Measurements from ENCODE around the gene GABBR2.

Gene GABBR2

DNA sequence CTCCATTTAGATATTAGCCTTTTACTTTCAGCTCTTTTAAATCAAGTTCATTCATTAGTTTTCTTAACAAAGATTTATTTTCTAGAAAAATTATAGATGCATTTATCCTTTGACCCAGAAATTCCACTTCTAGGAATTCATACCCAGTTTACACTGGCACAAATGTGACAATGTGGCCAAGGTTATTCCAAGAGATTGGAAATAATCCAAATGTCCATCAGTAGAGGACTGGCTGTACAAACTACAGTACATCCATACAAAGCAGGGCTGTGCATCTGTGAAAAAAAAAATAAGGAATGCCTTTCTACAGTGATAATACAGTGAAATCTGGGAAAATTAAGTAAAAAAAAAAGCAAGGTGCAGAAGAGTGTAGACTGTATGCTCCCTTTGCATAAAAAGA is 149.2 kb downstream of the GABBR2 start:
- no peaks in the 10 kb centered on the region for H3K36me3 Mint-ChIP-seq (ENCODE audit: low read depth)

DNA sequence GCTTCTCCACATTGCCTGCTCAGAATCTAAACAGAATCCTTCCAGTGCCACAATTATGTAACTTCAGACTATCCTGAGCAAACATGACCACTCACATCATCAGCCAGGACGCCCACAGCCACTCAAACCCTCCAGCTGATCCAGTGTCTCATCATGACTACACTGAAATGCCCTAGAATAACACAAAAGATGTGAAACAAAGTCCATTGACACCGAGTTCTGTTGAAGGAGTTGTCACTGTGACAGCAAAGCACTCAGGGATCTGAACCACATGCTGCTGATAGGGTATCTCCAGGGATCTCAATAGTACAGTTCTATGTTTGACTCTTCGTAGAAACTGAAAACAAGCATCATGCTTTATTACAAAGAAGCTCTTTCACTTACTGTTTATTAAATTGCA is 150.2 kb downstream of the GABBR2 start:
- H3K9me3 Mint-ChIP-seq = no peaks in the 10 kb centered on the region
- peaks cover 3% of the 10 kb centered on the region for H3K27me3 Mint-ChIP-seq (ENCODE audit: low read depth)
- H3K27ac Mint-ChIP-seq = no peak overlapping the region
- no peaks in the 10 kb centered on the region for H3K36me3 Mint-ChIP-seq (ENCODE audit: low read depth)
- TF ChIP-seq, protein P1, sequence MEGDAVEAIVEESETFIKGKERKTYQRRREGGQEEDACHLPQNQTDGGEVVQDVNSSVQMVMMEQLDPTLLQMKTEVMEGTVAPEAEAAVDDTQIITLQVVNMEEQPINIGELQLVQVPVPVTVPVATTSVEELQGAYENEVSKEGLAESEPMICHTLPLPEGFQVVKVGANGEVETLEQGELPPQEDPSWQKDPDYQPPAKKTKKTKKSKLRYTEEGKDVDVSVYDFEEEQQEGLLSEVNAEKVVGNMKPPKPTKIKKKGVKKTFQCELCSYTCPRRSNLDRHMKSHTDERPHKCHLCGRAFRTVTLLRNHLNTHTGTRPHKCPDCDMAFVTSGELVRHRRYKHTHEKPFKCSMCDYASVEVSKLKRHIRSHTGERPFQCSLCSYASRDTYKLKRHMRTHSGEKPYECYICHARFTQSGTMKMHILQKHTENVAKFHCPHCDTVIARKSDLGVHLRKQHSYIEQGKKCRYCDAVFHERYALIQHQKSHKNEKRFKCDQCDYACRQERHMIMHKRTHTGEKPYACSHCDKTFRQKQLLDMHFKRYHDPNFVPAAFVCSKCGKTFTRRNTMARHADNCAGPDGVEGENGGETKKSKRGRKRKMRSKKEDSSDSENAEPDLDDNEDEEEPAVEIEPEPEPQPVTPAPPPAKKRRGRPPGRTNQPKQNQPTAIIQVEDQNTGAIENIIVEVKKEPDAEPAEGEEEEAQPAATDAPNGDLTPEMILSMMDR (IDR thresholded peaks at IDR 0.05; ENCODE audit: unreplicated experiment in 3 of 3) = no peak
- no peak overlapping the region for H3K4me3 Mint-ChIP-seq
- H3K4me1 Mint-ChIP-seq = no peaks in the 10 kb centered on the region

More for the DNA sequence above, 149.2 kb downstream of the GABBR2 start:
- no peaks in the 10 kb centered on the region for H3K9me3 Mint-ChIP-seq
- H3K4me3 Mint-ChIP-seq = no peak overlapping the region
- no peak overlapping the region for H3K27ac Mint-ChIP-seq
- H3K4me1 Mint-ChIP-seq = no peaks in the 10 kb centered on the region
- H3K27me3 Mint-ChIP-seq (ENCODE audit: low read depth) = peaks cover 6% of the 10 kb centered on the region
- TF ChIP-seq, protein P1 (IDR thresholded peaks at IDR 0.05; ENCODE audit: unreplicated experiment in 3 of 3) = no peak

DNA sequence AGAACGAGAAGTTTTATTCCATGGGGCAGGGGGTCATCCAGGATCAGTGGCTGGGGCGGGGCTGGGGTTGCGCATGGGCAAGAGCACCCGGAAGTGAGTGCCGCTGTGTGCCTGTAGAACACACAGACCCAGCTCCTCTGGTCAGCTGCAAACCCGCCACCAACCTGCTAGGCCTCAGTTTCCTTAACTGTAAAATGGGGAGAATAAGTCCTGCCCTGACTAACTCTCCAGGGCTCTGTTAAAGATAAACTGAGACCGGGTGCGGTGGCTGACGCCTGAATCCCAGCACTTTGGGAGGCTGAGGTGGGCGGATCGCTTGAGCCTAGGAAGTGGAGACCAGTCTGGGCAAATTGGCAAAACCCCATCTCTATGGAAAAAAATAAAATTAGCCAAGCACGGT is 152.2 kb downstream of the GABBR2 start:
- Mint-ChIP-seq H3K36me3 (ENCODE audit: low read depth) (no peaks in the 10 kb centered on the region), H3K4me3 (no peak overlapping the region), H3K27me3 (ENCODE audit: low read depth) (peaks cover 8% of the 10 kb centered on the region), H3K4me1 (no peaks in the 10 kb centered on the region), H3K9me3 (no peaks in the 10 kb centered on the region), H3K27ac (no peak overlapping the region)
- TF ChIP-seq, protein P1 (IDR thresholded peaks at IDR 0.05; ENCODE audit: unreplicated experiment in 3 of 3) = no peak

DNA sequence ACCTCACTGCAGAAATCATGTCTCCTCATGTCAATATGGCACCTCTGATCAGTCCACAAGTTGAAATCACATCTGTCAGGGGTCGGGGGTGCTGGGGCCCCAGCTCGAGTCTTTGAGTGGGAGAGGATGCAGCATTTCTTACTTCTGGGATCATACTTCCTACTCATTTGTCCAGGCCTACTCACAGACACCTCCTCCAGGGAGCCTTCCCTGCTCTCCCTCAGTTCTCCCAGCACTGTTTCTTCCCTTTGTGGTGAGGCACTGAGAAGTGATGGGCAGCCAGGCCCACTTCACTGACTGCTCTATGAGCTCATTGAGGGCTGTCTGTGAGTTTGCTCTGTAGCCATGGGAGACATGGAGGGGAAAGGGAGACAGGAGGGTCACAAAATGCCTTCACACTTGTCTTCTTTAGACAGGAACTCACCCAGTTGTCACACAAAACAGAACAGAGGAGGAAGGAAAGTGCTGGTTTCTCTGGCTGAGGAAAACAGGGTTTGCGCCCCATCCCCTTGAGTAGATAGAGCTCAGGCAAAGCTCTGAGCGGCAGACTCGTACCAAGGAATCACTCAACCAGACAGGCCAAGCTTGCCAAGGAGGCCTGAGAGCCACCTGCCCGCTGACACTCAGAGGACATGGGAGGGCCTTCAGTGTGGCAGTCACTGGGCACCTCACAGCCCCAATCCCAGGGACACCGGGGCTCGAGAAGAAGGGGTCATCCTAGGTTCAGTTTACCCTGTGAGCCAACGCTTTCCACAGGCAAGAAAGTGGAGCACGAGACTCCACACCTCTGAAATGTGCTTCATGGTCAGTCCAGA is 152.9 kb downstream of the GABBR2 start:
- Mint-ChIP-seq H3K4me1 (no peaks in the 10 kb centered on the region), H3K27me3 (ENCODE audit: low read depth) (peaks cover 8% of the 10 kb centered on the region), H3K27ac (no peak overlapping the region), H3K9me3 (no peaks in the 10 kb centered on the region), H3K4me3 (no peak overlapping the region), H3K36me3 (ENCODE audit: low read depth) (no peaks in the 10 kb centered on the region)
- TF ChIP-seq, protein P1 (IDR thresholded peaks at IDR 0.05; ENCODE audit: unreplicated experiment in 3 of 3) = no peak

DNA sequence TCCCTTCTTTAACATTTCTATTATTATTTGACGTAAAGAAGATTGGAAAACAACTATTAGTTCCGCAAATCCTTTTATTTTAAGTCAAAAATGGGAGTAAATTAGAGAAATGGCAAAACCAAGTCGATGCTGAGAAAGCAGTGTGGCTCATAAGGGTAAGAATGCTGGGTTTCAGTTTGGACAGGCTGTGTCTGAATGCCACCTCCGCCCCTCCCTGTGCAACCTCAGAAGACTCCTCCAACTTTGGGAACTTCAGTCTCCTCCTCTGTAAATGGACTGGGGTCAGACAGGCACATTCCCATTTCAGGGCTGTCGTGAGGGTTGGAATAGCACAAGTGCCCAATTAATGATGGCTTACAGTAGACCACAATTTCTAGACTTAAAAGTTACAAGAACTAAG is 154.0 kb downstream of the GABBR2 start:
- Mint-ChIP-seq H3K27ac (no peak overlapping the region), H3K4me1 (no peaks in the 10 kb centered on the region), H3K4me3 (no peak overlapping the region), H3K27me3 (ENCODE audit: low read depth) (peaks cover 12% of the 10 kb centered on the region), H3K9me3 (no peaks in the 10 kb centered on the region), H3K36me3 (ENCODE audit: low read depth) (no peaks in the 10 kb centered on the region)
- TF ChIP-seq, protein P1 (IDR thresholded peaks at IDR 0.05; ENCODE audit: unreplicated experiment in 3 of 3) = no peak

DNA sequence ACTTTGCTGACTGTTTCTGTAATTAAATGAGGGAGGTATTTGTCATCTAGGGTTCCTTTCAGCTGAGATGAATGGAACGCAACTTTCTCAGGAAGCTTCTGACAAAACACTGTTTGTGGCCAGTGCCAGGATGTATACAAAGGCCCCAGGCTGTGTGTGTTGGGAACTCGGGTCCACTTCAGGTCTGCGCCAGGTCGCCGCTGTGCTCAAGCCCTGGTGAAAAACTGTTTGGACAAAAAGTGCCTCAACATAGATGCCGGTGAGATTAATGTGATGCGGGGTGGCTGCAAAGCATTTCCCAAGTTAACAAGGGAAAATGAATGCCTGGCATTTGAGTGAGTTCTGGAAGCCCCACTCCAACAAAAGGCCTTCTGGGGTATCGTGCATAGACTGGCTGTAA is 156.4 kb downstream of the GABBR2 start:
- Mint-ChIP-seq H3K4me1 (no peaks in the 10 kb centered on the region), H3K9me3 (no peaks in the 10 kb centered on the region), H3K4me3 (no peak overlapping the region), H3K27me3 (ENCODE audit: low read depth) (peaks cover 12% of the 10 kb centered on the region), H3K36me3 (ENCODE audit: low read depth) (no peaks in the 10 kb centered on the region), H3K27ac (no peak overlapping the region)
- TF ChIP-seq, protein P1 (IDR thresholded peaks at IDR 0.05; ENCODE audit: unreplicated experiment in 3 of 3) = no peak
